HG03025 (cell line): Measurements from ENCODE around the gene AUP1.

Experiments used
- ATAC-seq: cut with Tn5 transposase; IDR thresholded peaks from one replicate; pipeline ENCODE4 v1.9.1; 2021; ENCODE audit warnings: mild to moderate bottlenecking, moderate library complexity; ENCODE audit not compliant: unreplicated experiment, low FRiP score

Gene AUP1

GRCh38 chr2:74515271-74515980, 14.1 kb downstream of the AUP1 start:
- no peak for ATAC-seq

GRCh38 chr2:74514368-74515270, 14.9 kb downstream of the AUP1 start, which contains the start of gene TLX2:
TSS of gene TLX2 (plus strand) at chr2:74514450. CDS start at chr2:74514807, 357 bp downstream.
- no peak for ATAC-seq

- no peak for ATAC-seq
Observed at GRCh38 chr2:74513605-74514367, 15.7 kb downstream of the AUP1 start.

- no peak for ATAC-seq
Observed at GRCh38 chr2:74512744-74513604, 16.5 kb downstream of the AUP1 start.

- no peak for ATAC-seq
Observed at GRCh38 chr2:74511104-74511989, 18.2 kb downstream of the AUP1 start.

- ATAC-seq, result no peak
Observed at GRCh38 chr2:74510272-74510671, 19.2 kb downstream of the AUP1 start.

- peak; percentile 11 for ATAC-seq
Observed at GRCh38 chr2:74507926-74508520, 21.5 kb downstream of the AUP1 start.

- ATAC-seq, result peak; percentile 93
Observed at GRCh38 chr2:74507145-74507925, 22.2 kb downstream of the AUP1 start, which contains the start of gene PCGF1. TSS of gene PCGF1 (minus strand) at chr2:74507695. CDS start at chr2:74507668, 27 bp downstream.

- ATAC-seq, result no peak
Observed at GRCh38 chr2:74505448-74506246, 23.9 kb downstream of the AUP1 start.

- ATAC-seq, result no peak
Observed at GRCh38 chr2:74504591-74504990, 24.9 kb downstream of the AUP1 start.

- ATAC-seq, result no peak
Observed at GRCh38 chr2:74503506-74504475, 25.7 kb downstream of the AUP1 start.

GRCh38 chr2:74502720-74503505, 26.6 kb downstream of the AUP1 start:
- ATAC-seq, result no peak

- ATAC-seq, result no peak
Observed at GRCh38 chr2:74502147-74502719, 27.3 kb downstream of the AUP1 start.

- no peak for ATAC-seq
Observed at GRCh38 chr2:74501335-74502071, 28.0 kb downstream of the AUP1 start.
